Keratinocyte (primary cell): ENCODE results near the gene PRPH2.

Source experiments
- EZH2 ChIP-seq: IDR thresholded peaks from one replicate; pipeline ENCODE4 v1.6.1; 2012; ENCODE audit warnings: inconsistent platforms, mild to moderate bottlenecking, low read length, moderate library complexity
- TF ChIP-seq, protein P1 (sequence below), 3 experiments: IDR thresholded peaks in 1 of 3; conservative IDR thresholded peaks in 1 of 3; optimal IDR thresholded peaks in 1 of 3; 2 replicates in 2 of 3; 3 replicates in 1 of 3; pipeline versions ENCODE3 to v1.5.1; 2011; ENCODE audit warnings: low read length in 3 of 3, mild to moderate bottlenecking in 3 of 3, moderate library complexity in 2 of 3, control low read depth in 1 of 3, inconsistent platforms in 1 of 3; ENCODE audit not compliant: insufficient read depth in 2 of 3; ENCODE audit errors: extremely low read depth in 1 of 3

- TF ChIP-seq, protein P1, sequence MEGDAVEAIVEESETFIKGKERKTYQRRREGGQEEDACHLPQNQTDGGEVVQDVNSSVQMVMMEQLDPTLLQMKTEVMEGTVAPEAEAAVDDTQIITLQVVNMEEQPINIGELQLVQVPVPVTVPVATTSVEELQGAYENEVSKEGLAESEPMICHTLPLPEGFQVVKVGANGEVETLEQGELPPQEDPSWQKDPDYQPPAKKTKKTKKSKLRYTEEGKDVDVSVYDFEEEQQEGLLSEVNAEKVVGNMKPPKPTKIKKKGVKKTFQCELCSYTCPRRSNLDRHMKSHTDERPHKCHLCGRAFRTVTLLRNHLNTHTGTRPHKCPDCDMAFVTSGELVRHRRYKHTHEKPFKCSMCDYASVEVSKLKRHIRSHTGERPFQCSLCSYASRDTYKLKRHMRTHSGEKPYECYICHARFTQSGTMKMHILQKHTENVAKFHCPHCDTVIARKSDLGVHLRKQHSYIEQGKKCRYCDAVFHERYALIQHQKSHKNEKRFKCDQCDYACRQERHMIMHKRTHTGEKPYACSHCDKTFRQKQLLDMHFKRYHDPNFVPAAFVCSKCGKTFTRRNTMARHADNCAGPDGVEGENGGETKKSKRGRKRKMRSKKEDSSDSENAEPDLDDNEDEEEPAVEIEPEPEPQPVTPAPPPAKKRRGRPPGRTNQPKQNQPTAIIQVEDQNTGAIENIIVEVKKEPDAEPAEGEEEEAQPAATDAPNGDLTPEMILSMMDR (optimal IDR thresholded peaks at IDR 0.05 in 1 of 3, IDR thresholded peaks at IDR 0.05 in 1 of 3, conservative IDR thresholded peaks at IDR 0.05 in 1 of 3; ENCODE audit: extremely low read depth in 1 of 3, insufficient read depth in 2 of 3, low read length in 3 of 3): no peak
- TF ChIP-seq EZH2: no peak
Measured at GRCh38 chr6:42664718-42665117, 57.7 kb downstream of the PRPH2 start.
